ENCODE measurements around the gene PEF1.

DNA sequence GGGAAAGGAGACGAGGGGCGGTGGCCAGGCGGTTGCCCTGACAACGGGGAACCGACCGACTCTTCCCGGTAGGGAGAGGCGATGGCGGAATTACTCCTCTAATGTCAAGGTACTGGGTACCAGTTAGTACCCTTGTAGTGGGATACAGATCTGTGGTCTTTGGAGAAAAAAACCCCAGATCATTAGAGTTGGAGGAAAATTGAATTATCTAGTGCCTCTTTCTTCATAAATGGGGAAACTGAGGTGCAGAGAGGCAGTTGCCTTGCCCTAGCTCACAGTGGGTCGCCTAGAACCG is 545 bp upstream of the PEF1 start:
- TF ChIP-seq, protein P1, sequence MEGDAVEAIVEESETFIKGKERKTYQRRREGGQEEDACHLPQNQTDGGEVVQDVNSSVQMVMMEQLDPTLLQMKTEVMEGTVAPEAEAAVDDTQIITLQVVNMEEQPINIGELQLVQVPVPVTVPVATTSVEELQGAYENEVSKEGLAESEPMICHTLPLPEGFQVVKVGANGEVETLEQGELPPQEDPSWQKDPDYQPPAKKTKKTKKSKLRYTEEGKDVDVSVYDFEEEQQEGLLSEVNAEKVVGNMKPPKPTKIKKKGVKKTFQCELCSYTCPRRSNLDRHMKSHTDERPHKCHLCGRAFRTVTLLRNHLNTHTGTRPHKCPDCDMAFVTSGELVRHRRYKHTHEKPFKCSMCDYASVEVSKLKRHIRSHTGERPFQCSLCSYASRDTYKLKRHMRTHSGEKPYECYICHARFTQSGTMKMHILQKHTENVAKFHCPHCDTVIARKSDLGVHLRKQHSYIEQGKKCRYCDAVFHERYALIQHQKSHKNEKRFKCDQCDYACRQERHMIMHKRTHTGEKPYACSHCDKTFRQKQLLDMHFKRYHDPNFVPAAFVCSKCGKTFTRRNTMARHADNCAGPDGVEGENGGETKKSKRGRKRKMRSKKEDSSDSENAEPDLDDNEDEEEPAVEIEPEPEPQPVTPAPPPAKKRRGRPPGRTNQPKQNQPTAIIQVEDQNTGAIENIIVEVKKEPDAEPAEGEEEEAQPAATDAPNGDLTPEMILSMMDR (IDR thresholded peaks at IDR 0.05), result no peak
- no peak for TF ChIP-seq ZFX (IDR thresholded peaks at IDR 0.05; ENCODE audit: borderline replicate concordance)

All from 22Rv1 (cell line).